HEK293 (cell line): Measurements from ENCODE around the gene GAL3ST2.

Experiments
- ZNF664 ChIP-seq: fragments of 450-650 bp; formaldehyde crosslinking; IDR thresholded peaks from 2 replicates; pipeline ENCODE4 v1.5.1; 2016; ENCODE audit warnings: missing biosample characterization, missing genetic modification characterization
- ZNF76 ChIP-seq: fragments of 450-650 bp; formaldehyde crosslinking; IDR thresholded peaks from 2 replicates; pipeline ENCODE4; 2016; ENCODE audit warnings: low read depth, missing biosample characterization, missing genetic modification characterization, borderline replicate concordance
- TF ChIP-seq, protein P1 (sequence below): fragments of 450-650 bp; formaldehyde crosslinking; IDR thresholded peaks from 2 replicates; pipeline ENCODE4 v1.5.1; 2016; ENCODE audit warnings: missing biosample characterization, missing genetic modification characterization, low read depth
- TF ChIP-seq, protein P2 (sequence below): fragments of 450-650 bp; formaldehyde crosslinking; IDR thresholded peaks from 2 replicates; pipeline ENCODE4 v1.5.1; 2016; ENCODE audit warnings: missing biosample characterization, missing genetic modification characterization
- TF ChIP-seq, protein P3 (sequence below): fragments of 450-650 bp; formaldehyde crosslinking; IDR thresholded peaks from 2 replicates; pipeline ENCODE4 v1.5.1; 2016; ENCODE audit warnings: missing biosample characterization, missing genetic modification characterization

DNA sequence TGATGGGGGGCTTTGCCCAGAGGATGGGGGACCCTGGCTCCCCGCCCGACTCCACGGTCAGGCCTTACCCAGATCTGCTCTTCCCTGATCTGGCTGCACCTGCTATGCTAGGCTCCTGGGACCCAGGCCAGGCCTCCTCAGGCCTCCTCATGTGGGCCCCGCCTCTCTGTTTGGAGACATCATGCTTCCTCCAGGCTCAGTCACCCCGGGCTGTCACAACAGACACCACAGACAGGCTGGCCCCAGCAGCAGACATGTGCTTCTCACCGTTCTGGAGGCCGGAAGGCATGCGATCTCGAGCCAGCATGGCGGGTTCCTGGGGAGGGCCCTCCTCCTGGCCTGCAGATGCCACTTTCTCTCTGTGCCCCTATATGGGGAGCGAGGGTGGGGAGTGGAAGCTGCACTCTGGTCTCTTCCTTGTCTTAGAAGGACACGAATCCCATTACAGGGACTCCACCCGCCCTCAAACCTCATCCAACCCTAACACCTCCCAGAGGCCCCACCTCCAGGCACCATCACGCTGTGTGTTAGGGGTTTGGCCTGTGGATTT is 21.5 kb downstream of the GAL3ST2 start:
- TF ChIP-seq, protein P1, sequence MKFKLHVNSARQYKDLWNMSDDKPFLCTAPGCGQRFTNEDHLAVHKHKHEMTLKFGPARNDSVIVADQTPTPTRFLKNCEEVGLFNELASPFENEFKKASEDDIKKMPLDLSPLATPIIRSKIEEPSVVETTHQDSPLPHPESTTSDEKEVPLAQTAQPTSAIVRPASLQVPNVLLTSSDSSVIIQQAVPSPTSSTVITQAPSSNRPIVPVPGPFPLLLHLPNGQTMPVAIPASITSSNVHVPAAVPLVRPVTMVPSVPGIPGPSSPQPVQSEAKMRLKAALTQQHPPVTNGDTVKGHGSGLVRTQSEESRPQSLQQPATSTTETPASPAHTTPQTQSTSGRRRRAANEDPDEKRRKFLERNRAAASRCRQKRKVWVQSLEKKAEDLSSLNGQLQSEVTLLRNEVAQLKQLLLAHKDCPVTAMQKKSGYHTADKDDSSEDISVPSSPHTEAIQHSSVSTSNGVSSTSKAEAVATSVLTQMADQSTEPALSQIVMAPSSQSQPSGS (tag by site-specific recombination), result no peak
- TF ChIP-seq, protein P2, sequence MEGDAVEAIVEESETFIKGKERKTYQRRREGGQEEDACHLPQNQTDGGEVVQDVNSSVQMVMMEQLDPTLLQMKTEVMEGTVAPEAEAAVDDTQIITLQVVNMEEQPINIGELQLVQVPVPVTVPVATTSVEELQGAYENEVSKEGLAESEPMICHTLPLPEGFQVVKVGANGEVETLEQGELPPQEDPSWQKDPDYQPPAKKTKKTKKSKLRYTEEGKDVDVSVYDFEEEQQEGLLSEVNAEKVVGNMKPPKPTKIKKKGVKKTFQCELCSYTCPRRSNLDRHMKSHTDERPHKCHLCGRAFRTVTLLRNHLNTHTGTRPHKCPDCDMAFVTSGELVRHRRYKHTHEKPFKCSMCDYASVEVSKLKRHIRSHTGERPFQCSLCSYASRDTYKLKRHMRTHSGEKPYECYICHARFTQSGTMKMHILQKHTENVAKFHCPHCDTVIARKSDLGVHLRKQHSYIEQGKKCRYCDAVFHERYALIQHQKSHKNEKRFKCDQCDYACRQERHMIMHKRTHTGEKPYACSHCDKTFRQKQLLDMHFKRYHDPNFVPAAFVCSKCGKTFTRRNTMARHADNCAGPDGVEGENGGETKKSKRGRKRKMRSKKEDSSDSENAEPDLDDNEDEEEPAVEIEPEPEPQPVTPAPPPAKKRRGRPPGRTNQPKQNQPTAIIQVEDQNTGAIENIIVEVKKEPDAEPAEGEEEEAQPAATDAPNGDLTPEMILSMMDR (tag by site-specific recombination), result no peak
- TF ChIP-seq, protein P3, sequence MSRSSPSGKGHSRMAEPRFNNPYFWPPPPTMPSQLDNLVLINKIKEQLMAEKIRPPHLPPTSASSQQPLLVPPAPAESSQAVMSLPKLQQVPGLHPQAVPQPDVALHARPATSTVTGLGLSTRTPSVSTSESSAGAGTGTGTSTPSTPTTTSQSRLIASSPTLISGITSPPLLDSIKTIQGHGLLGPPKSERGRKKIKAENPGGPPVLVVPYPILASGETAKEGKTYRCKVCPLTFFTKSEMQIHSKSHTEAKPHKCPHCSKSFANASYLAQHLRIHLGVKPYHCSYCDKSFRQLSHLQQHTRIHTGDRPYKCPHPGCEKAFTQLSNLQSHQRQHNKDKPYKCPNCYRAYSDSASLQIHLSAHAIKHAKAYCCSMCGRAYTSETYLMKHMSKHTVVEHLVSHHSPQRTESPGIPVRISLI (tag by site-specific recombination), result no peak
- TF ChIP-seq ZNF76 (tag by site-specific recombination) (no peak), ZNF664 (no peak)
